H1 (cell line): ENCODE data around the gene SMC6. TPM values are rescaled to one million over a fixed set of nuclear protein-coding genes. Genes with fewer than 3 reads are reported as not detected.

ENCODE experiments used
- ATF2 ChIP-seq: IDR thresholded peaks from 2 replicates; pipeline ENCODE4 v1.6.1; 2012; ENCODE audit warnings: low read length, inconsistent platforms
- BACH1 ChIP-seq: IDR thresholded peaks from 2 replicates; pipeline ENCODE4 v1.6.1; 2012; ENCODE audit warnings: low read length, improper control_type of control experiment
- CEBPB ChIP-seq: IDR thresholded peaks from 2 replicates; pipeline ENCODE4 v1.6.1; 2012; ENCODE audit warnings: low read depth, low read length
- JUN ChIP-seq: IDR thresholded peaks from 2 replicates; pipeline ENCODE4 v1.6.1; 2011; ENCODE audit warnings: low read depth, mild to moderate bottlenecking, improper control_type of control experiment, low read length
- KDM4A ChIP-seq: IDR thresholded peaks from one replicate; pipeline ENCODE4 v1.7.1; 2012; ENCODE audit warnings: low read depth, mild to moderate bottlenecking, moderate library complexity, low read length, inconsistent platforms; ENCODE audit not compliant: severe bottlenecking
- KDM5A ChIP-seq: fragments of 200-600 bp; IDR thresholded peaks from 2 replicates; pipeline ENCODE4 v1.7.1; 2012; ENCODE audit warnings: mild to moderate bottlenecking, low read length, inconsistent platforms, mixed read lengths
- RAD21 ChIP-seq, 2 experiments: IDR thresholded peaks in 1 of 2; conservative IDR thresholded peaks in 1 of 2; 2 replicates each; pipeline ENCODE4 v1.6.1; 2011; ENCODE audit warnings: low read depth in 2 of 2, low read length in 2 of 2, improper control_type of control experiment in 1 of 2, inconsistent platforms in 1 of 2, mild to moderate bottlenecking in 1 of 2, moderate library complexity in 1 of 2
- RBBP5 ChIP-seq: IDR thresholded peaks from 2 replicates; pipeline ENCODE4 v1.7.1; 2012; ENCODE audit warnings: low read depth, mild to moderate bottlenecking, inconsistent platforms, low read length, moderate library complexity, borderline replicate concordance
- SIRT6 ChIP-seq: IDR thresholded peaks from one replicate; pipeline ENCODE4 v1.7.1; 2012; ENCODE audit warnings: low read length, inconsistent platforms
- SIX5 ChIP-seq: IDR thresholded peaks from 2 replicates; pipeline ENCODE4 v1.6.1; 2011; ENCODE audit warnings: mild to moderate bottlenecking, low read depth, low read length
- polyA plus RNA-seq, 7 experiments: library from polyadenylated mRNA; depleted of rRNA in 3 of 7; stranded (reverse) in 5 of 7; unstranded in 2 of 7; fragments of >200 nt in 5 of 7; fragments of 200-250 nt in 2 of 7; gene quantifications; 1 replicate in 5 of 7; 2 replicates in 1 of 7; 4 replicates in 1 of 7; pipeline versions ENCODE4 v1.2.1 to v1.2.3, GENCODE V29; 2011 to 2013; ENCODE audit warnings: missing spikeins in 2 of 7, mixed read lengths in 2 of 7
- total RNA-seq: library from RNA; stranded (reverse); fragmentation: NEBNext Ultra II Directional; extraction: Animal tissue kit (Norgen Biotek cat#: 25700); gene quantifications from 2 replicates; pipeline ENCODE4 v1.2.1, GENCODE V29; 2021
- TF ChIP-seq, protein P1 (sequence below): fragments of 300-600 bp; sonication (generic); IDR thresholded peaks from 2 replicates; pipeline ENCODE4 v1.7.1; 2012; ENCODE audit warnings: low read length, moderate library complexity, mild to moderate bottlenecking, inconsistent platforms; ENCODE audit not compliant: insufficient replicate concordance

The SMC6 gene
- total and polyA plus RNA-seq, 2 of the 8 experiments (the other 6 are each of a cell fraction or from before 2014, with no cell fraction given) = 9.7 to 49.5 TPM

GRCh38 chr2:17748745-17749144 lies 4.9 kb downstream of the SMC6 start (continued):
- TF ChIP-seq, protein P1, sequence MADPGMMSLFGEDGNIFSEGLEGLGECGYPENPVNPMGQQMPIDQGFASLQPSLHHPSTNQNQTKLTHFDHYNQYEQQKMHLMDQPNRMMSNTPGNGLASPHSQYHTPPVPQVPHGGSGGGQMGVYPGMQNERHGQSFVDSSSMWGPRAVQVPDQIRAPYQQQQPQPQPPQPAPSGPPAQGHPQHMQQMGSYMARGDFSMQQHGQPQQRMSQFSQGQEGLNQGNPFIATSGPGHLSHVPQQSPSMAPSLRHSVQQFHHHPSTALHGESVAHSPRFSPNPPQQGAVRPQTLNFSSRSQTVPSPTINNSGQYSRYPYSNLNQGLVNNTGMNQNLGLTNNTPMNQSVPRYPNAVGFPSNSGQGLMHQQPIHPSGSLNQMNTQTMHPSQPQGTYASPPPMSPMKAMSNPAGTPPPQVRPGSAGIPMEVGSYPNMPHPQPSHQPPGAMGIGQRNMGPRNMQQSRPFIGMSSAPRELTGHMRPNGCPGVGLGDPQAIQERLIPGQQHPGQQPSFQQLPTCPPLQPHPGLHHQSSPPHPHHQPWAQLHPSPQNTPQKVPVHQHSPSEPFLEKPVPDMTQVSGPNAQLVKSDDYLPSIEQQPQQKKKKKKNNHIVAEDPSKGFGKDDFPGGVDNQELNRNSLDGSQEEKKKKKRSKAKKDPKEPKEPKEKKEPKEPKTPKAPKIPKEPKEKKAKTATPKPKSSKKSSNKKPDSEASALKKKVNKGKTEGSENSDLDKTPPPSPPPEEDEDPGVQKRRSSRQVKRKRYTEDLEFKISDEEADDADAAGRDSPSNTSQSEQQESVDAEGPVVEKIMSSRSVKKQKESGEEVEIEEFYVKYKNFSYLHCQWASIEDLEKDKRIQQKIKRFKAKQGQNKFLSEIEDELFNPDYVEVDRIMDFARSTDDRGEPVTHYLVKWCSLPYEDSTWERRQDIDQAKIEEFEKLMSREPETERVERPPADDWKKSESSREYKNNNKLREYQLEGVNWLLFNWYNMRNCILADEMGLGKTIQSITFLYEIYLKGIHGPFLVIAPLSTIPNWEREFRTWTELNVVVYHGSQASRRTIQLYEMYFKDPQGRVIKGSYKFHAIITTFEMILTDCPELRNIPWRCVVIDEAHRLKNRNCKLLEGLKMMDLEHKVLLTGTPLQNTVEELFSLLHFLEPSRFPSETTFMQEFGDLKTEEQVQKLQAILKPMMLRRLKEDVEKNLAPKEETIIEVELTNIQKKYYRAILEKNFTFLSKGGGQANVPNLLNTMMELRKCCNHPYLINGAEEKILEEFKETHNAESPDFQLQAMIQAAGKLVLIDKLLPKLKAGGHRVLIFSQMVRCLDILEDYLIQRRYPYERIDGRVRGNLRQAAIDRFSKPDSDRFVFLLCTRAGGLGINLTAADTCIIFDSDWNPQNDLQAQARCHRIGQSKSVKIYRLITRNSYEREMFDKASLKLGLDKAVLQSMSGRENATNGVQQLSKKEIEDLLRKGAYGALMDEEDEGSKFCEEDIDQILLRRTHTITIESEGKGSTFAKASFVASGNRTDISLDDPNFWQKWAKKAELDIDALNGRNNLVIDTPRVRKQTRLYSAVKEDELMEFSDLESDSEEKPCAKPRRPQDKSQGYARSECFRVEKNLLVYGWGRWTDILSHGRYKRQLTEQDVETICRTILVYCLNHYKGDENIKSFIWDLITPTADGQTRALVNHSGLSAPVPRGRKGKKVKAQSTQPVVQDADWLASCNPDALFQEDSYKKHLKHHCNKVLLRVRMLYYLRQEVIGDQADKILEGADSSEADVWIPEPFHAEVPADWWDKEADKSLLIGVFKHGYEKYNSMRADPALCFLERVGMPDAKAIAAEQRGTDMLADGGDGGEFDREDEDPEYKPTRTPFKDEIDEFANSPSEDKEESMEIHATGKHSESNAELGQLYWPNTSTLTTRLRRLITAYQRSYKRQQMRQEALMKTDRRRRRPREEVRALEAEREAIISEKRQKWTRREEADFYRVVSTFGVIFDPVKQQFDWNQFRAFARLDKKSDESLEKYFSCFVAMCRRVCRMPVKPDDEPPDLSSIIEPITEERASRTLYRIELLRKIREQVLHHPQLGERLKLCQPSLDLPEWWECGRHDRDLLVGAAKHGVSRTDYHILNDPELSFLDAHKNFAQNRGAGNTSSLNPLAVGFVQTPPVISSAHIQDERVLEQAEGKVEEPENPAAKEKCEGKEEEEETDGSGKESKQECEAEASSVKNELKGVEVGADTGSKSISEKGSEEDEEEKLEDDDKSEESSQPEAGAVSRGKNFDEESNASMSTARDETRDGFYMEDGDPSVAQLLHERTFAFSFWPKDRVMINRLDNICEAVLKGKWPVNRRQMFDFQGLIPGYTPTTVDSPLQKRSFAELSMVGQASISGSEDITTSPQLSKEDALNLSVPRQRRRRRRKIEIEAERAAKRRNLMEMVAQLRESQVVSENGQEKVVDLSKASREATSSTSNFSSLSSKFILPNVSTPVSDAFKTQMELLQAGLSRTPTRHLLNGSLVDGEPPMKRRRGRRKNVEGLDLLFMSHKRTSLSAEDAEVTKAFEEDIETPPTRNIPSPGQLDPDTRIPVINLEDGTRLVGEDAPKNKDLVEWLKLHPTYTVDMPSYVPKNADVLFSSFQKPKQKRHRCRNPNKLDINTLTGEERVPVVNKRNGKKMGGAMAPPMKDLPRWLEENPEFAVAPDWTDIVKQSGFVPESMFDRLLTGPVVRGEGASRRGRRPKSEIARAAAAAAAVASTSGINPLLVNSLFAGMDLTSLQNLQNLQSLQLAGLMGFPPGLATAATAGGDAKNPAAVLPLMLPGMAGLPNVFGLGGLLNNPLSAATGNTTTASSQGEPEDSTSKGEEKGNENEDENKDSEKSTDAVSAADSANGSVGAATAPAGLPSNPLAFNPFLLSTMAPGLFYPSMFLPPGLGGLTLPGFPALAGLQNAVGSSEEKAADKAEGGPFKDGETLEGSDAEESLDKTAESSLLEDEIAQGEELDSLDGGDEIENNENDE = no peak
- no peak for TF ChIP-seq SIRT6
- TF ChIP-seq ATF2 = no peak
- no peak for TF ChIP-seq RAD21 (IDR thresholded peaks at IDR 0.05 in 1 of 2, conservative IDR thresholded peaks at IDR 0.05 in 1 of 2; ENCODE audit: low read depth in 2 of 2, low read length in 2 of 2)
- TF ChIP-seq JUN = no peak
- no peak for TF ChIP-seq KDM5A
- TF ChIP-seq SIX5 = no peak
- no peak for TF ChIP-seq CEBPB
- no peak for TF ChIP-seq BACH1
- TF ChIP-seq KDM4A = no peak
- TF ChIP-seq RBBP5 = no peak
